ENCODE data around the gene SMIM22. TPM values are rescaled to one million over a fixed set of nuclear protein-coding genes. Genes with fewer than 3 reads are reported as not detected.

SMIM22 gene
- total and polyA plus RNA-seq, 2 donors (not counting 3 experiments of a cell fraction or from before 2014, with no cell fraction given) = not detected

DNA sequence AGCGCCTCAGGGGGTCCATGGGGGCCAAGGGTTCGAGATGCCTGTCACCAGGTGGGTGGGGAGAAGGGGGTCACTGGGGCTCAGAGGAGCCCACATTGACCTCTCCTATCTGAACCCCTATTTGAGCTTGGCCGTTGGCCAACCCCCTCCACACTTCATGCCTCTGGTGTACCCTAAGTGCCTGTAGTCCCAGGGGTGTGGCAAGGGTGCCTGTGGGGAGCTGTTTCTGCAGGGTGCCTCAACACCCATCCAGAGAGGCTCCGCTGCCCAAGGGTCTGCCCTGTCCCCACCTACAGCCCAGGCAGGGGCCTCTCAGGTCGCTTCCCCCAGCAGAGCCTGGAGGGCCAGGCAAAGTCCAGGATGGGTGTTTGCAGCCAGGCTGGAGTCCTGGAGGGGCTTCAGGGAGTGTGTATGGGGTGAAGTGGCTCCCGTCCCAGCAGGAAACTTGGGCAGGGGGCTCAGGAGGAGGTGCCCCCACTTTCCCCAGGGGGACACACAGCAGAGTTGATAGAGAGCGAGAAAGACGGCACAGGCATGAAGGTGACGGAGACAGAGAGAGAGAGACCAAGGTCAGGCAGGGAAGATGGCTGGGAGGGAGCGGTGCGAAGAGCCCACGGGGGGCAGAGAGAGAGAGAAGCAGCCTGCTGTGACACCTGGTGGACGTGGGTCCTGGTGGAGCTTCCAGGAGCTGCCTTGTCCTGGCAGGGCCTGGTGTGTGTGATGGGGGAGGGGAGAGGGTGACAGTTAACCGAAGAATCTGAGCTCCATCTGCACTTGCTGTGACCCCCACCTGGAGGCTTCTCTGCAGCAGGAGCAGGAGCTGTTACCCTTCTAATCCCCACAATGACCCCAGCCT lies 7.3 kb upstream of the SMIM22 start, which contains the start of gene SEPTIN12:
TSS of gene SEPTIN12 (minus strand) at position 719 of the 856 bp plus-strand sequence. CDS start at position 19, 700 bp downstream.
- dilution Hi-C loops (cut with MboI; ENCODE audit: extremely low pct_ligation_motif_present, low sequenced_read_pairs) (no loop called here), intact Hi-C loops (cut with micrococcal nuclease) (no loop called here)
- BruUV-seq (replicated peaks) = no TSS peak
- H3K79me2 ChIP-seq (ENCODE audit: control insufficient read depth, insufficient read depth, low read length) = no peaks in the 10 kb centered on the region
- no peaks in the 10 kb centered on the region for H3K9me3 ChIP-seq (replicated peaks; ENCODE audit: control insufficient read depth, insufficient read depth, low read length)
- H3K4me2 ChIP-seq (ENCODE audit: insufficient read depth, low read length) = no peak within 1 kb of the TSS
- no peaks in the 10 kb centered on the region for H3K36me3 ChIP-seq (ENCODE audit: control insufficient read depth in 2 of 2, extremely low read depth in 1 of 2, insufficient read depth in 2 of 2, low read length in 2 of 2)
- ChIA-PET POLR2A (no interaction called here), CTCF (interaction anchor here (1.3 kb wide), 1 partner anchor 13 kb away, joined by 5 read pairs; no protein-coding TSS in a partner anchor)
- no peak within 1 kb of the TSS for H3K27ac ChIP-seq (ENCODE audit: insufficient read depth, low read depth, low read length)
- no peaks in the 10 kb centered on the region for H3K27me3 ChIP-seq (ENCODE audit: control insufficient read depth in 2 of 2, insufficient read depth in 2 of 2, low read length in 2 of 2)
- H2AFZ ChIP-seq (ENCODE audit: low read depth, low read length) = no peak within 1 kb of the TSS
- DNase-seq (ENCODE audit: low read depth, low spot score) (no peak), FAIRE-seq (no peak)
- no peaks in the 10 kb centered on the region for H3K9me1 ChIP-seq (replicated peaks; ENCODE audit: control insufficient read depth, extremely low read depth, insufficient read depth, low read length)
- TF ChIP-seq GATA2 (IDR thresholded peaks at IDR 0.05; ENCODE audit: insufficient read depth, insufficient read length, low read depth, low read length) = no peak
- TF ChIP-seq, protein P1, sequence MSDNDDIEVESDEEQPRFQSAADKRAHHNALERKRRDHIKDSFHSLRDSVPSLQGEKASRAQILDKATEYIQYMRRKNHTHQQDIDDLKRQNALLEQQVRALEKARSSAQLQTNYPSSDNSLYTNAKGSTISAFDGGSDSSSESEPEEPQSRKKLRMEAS (IDR thresholded peaks at IDR 0.05; ENCODE audit: insufficient read depth, insufficient read length) = no peak
- TF ChIP-seq EZH2 (IDR thresholded peaks at IDR 0.05; ENCODE audit: borderline replicate concordance, low read depth, low read length, severe bottlenecking) = no peak
- no peak for TF ChIP-seq POLR2AphosphoS5 (IDR thresholded peaks at IDR 0.05; ENCODE audit: insufficient read depth, low read depth, low read length)
- TF ChIP-seq JUN (IDR thresholded peaks at IDR 0.05; ENCODE audit: borderline replicate concordance, insufficient read depth, insufficient read length, low read depth) = no peak
- TF ChIP-seq, protein P2, sequence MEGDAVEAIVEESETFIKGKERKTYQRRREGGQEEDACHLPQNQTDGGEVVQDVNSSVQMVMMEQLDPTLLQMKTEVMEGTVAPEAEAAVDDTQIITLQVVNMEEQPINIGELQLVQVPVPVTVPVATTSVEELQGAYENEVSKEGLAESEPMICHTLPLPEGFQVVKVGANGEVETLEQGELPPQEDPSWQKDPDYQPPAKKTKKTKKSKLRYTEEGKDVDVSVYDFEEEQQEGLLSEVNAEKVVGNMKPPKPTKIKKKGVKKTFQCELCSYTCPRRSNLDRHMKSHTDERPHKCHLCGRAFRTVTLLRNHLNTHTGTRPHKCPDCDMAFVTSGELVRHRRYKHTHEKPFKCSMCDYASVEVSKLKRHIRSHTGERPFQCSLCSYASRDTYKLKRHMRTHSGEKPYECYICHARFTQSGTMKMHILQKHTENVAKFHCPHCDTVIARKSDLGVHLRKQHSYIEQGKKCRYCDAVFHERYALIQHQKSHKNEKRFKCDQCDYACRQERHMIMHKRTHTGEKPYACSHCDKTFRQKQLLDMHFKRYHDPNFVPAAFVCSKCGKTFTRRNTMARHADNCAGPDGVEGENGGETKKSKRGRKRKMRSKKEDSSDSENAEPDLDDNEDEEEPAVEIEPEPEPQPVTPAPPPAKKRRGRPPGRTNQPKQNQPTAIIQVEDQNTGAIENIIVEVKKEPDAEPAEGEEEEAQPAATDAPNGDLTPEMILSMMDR (IDR thresholded peaks at IDR 0.05; ENCODE audit: extremely low read depth in 1 of 2, insufficient read depth in 1 of 2, low read depth in 1 of 2, low read length in 2 of 2) = no peak
- no peak for TF ChIP-seq MYC (IDR thresholded peaks at IDR 0.05; ENCODE audit: low read depth, low read length)
- no peak for TF ChIP-seq FOS (IDR thresholded peaks at IDR 0.05; ENCODE audit: borderline replicate concordance, insufficient read depth, low read length)
- no peak for TF ChIP-seq POLR2A (IDR thresholded peaks at IDR 0.05; ENCODE audit: low read depth, low read length)
- H3K4me3 ChIP-seq (replicated peaks in 1 of 3; ENCODE audit: insufficient read depth in 1 of 3, low read depth in 1 of 3, low read length in 3 of 3) = no peak within 1 kb of the TSS
- no peaks in the 10 kb centered on the region for H4K20me1 ChIP-seq (replicated peaks; ENCODE audit: control insufficient read depth, extremely low read depth, insufficient read depth, low read length)
- no peak within 1 kb of the TSS for H3K9ac ChIP-seq (replicated peaks; ENCODE audit: extremely low read depth, insufficient read depth, low read length)
- H3K4me1 ChIP-seq (ENCODE audit: control insufficient read depth, extremely low read depth, insufficient read depth, low read length) = no peaks in the 10 kb centered on the region

Data from endothelial cell of umbilical vein (primary cell).